ENCODE data around the gene RSPH1. TPM values are rescaled to one million over a fixed set of nuclear protein-coding genes. Genes with fewer than 3 reads are reported as not detected.
A peak's percentile ranks its signal among the peaks of the same experiment; 100 is the strongest.

Gene RSPH1
- total RNA-seq, 1 experiment from 2014 or later = 0.31 TPM

- no peaks in the 10 kb centered on the region for H4K20me1 ChIP-seq (ENCODE audit: control insufficient read depth, insufficient read depth, insufficient read length)
- H3K56ac ChIP-seq (ENCODE audit: insufficient read length, low read depth, low read length) = no peak overlapping the region
- H3K27ac ChIP-seq (ENCODE audit: insufficient read length, low read depth, low read length) = no peak overlapping the region
- Mint-ChIP-seq H3K36me3 (ENCODE audit: insufficient read depth in 1 of 3, low read depth in 3 of 3) (peaks cover 3 to 70% (median 39%) of the 10 kb centered on the region in 3 experiments; a peak in 6 of 7 replicates), H3K4me1 (peaks cover 14 to 16% of the 10 kb centered on the region in 2 experiments), H3K4me3 (no peak overlapping the region), H3K27ac (0 out of 7 replicates have a peak overlapping the region, but pooled peaks of 1 of the 3 experiments have one; percentile 49), H3K27me3 (ENCODE audit: low read depth) (no peaks in the 10 kb centered on the region), H3K9me3 (no peaks in the 10 kb centered on the region)
- H2BK120ac ChIP-seq (ENCODE audit: low read depth, low read length, poor library complexity, severe bottlenecking) = no peak overlapping the region
- no peak for TF ChIP-seq CTCF (conservative IDR thresholded peaks at IDR 0.05)
- H3K27me3 ChIP-seq (ENCODE audit: insufficient read depth, low read length) = no peaks in the 10 kb centered on the region
- H3K9me3 ChIP-seq (ENCODE audit: control insufficient read depth, low read depth, low read length) = no peaks in the 10 kb centered on the region
- H3K4me1 ChIP-seq (ENCODE audit: insufficient read depth, low read length) = peaks cover 2% of the 10 kb centered on the region; the same call in 1 of the 2 replicates
- H3K4ac ChIP-seq (ENCODE audit: low read depth, low read length) = no peak overlapping the region
- H2AFZ ChIP-seq (ENCODE audit: low read length) = no peak overlapping the region
- no peak overlapping the region for H3K18ac ChIP-seq (ENCODE audit: insufficient read length, low read depth, low read length)
- no peak overlapping the region for H3K9ac ChIP-seq (ENCODE audit: extremely low read depth, insufficient read length, low read length)
- H3K4me2 ChIP-seq (ENCODE audit: insufficient read depth, insufficient read length, low read length) = no peak overlapping the region
- no peak overlapping the region for H4K8ac ChIP-seq (replicated peaks; ENCODE audit: insufficient read length, low read depth, low read length)
- no peaks in the 10 kb centered on the region for H3K23me2 ChIP-seq (ENCODE audit: insufficient read length, low read depth, low read length, poor library complexity, severe bottlenecking)
- WGBS (ENCODE audit: extremely low coverage, insufficient read length, low lambda C conversion rate) = no CpG with 5 or more reads among the region's 12 CpGs
- H2BK5ac ChIP-seq (ENCODE audit: insufficient read length, low read length) = no peak overlapping the region
- H3K79me2 ChIP-seq (ENCODE audit: insufficient read depth, low read length) = no peaks in the 10 kb centered on the region
- H2BK15ac ChIP-seq (ENCODE audit: low read depth, low read length) = no peak overlapping the region
- H2BK20ac ChIP-seq (ENCODE audit: low read depth, low read length, poor library complexity, severe bottlenecking) = no peak overlapping the region
- H3K79me1 ChIP-seq (ENCODE audit: insufficient read depth, low read depth, low read length, poor library complexity, severe bottlenecking) = no peaks in the 10 kb centered on the region
- no peak overlapping the region for H2AK5ac ChIP-seq (ENCODE audit: insufficient read length, low read length)
- H4K5ac ChIP-seq (ENCODE audit: insufficient read length, low read depth, low read length) = no peak overlapping the region
- H3K23ac ChIP-seq (ENCODE audit: insufficient read length, low read depth, low read length) = no peak overlapping the region
- no peak overlapping the region for H4K91ac ChIP-seq (ENCODE audit: insufficient read length, low read depth, low read length)
- H3T11ph ChIP-seq (ENCODE audit: low read length) = no peak overlapping the region
- H3K14ac ChIP-seq (ENCODE audit: insufficient read depth, low read length) = no peak overlapping the region
- DNase-seq = no peak
- no peak overlapping the region for H2BK12ac ChIP-seq (ENCODE audit: insufficient read length, low read depth, low read length)
Measured at GRCh38 chr21:42541174-42541573, 45.1 kb upstream of the RSPH1 start.

All from H9 (cell line).